K562 (cell line): Measurements from ENCODE around the gene GNG7. TPM values are rescaled to one million over a fixed set of nuclear protein-coding genes. Genes with fewer than 3 reads are reported as not detected.

ENCODE experiments used
- BRD4 ChIP-seq: fragments of 200-600 bp; sonication (generic); IDR thresholded peaks from 2 replicates; pipeline ENCODE4 v1.6.1; 2017; ENCODE audit warnings: inconsistent platforms
- BRF1 ChIP-seq: IDR thresholded peaks from 3 replicates; pipeline ENCODE4 v1.6.1; 2011; ENCODE audit warnings: borderline replicate concordance, mild to moderate bottlenecking; ENCODE audit not compliant: insufficient read length; ENCODE audit errors: extremely low read depth
- DEAF1 ChIP-seq: fragments of 450-650 bp; formaldehyde crosslinking; IDR thresholded peaks from 2 replicates; pipeline ENCODE4 v1.4.0; 2020; ENCODE audit warnings: mild to moderate bottlenecking, moderate library complexity
- ELF4 ChIP-seq: fragments of 450-650 bp; formaldehyde crosslinking; IDR thresholded peaks from 2 replicates; pipeline ENCODE4 v1.4.0; 2022; ENCODE audit warnings: missing genetic modification characterization
- ETV6 ChIP-seq, 3 experiments: fragments of 150-350 bp in 1 of 3; sonication (generic) in 1 of 3; formaldehyde crosslinking in 1 of 3; IDR thresholded peaks; 2 replicates each; pipeline versions ENCODE4 v1.6.1 to v1.8.0; 2014 to 2022; ENCODE audit warnings: borderline replicate concordance in 2 of 3, low read depth in 2 of 3, antibody characterized with exemption in 1 of 3, low read length in 1 of 3, mild to moderate bottlenecking in 1 of 3, missing genetic modification reagents in 1 of 3
- FOXO4 ChIP-seq: fragments of 450-650 bp; formaldehyde crosslinking; IDR thresholded peaks from 2 replicates; pipeline ENCODE4 v1.4.0; 2020; ENCODE audit warnings: mild to moderate bottlenecking, moderate library complexity
- FOXP1 ChIP-seq: sonication (generic); formaldehyde crosslinking; IDR thresholded peaks from 2 replicates; pipeline ENCODE4 v1.8.0; 2022; ENCODE audit warnings: mild to moderate bottlenecking, missing genetic modification reagents
- GATAD2B ChIP-seq: fragments of 450-650 bp; IDR thresholded peaks from 2 replicates; pipeline ENCODE4 v1.6.1; 2017; ENCODE audit warnings: mild to moderate bottlenecking, borderline replicate concordance
- MITF ChIP-seq: IDR thresholded peaks from 2 replicates; pipeline ENCODE4 v1.6.1; 2014; ENCODE audit warnings: antibody characterized with exemption
- NR4A1 ChIP-seq, 2 experiments: fragments of 250-450 bp in 1 of 2; fragments of 450-650 bp in 1 of 2; sonication (Bioruptor Pico) in 1 of 2; IDR thresholded peaks; 2 replicates each; pipeline versions ENCODE4 v1.4.0 to v1.6.1; 2016 to 2020; ENCODE audit warnings: mild to moderate bottlenecking in 2 of 2, missing compliant biosample characterization in 1 of 2, missing genetic modification characterization in 1 of 2, moderate library complexity in 1 of 2
- RCOR1 ChIP-seq, 2 experiments: IDR thresholded peaks; 2 replicates each; pipeline ENCODE4 v1.6.1; 2012; ENCODE audit warnings: low read depth in 2 of 2, low read length in 2 of 2, borderline replicate concordance in 1 of 2, improper control_type of control experiment in 1 of 2
- RFX1 ChIP-seq: fragments of 450-650 bp; IDR thresholded peaks from 2 replicates; pipeline ENCODE4 v1.6.1; 2016; ENCODE audit warnings: mild to moderate bottlenecking, moderate library complexity
- SRF ChIP-seq, 2 experiments: fragments of 250-450, 450-650 bp in 1 of 2; sonication (Bioruptor Pico) in 1 of 2; sonication (generic) in 1 of 2; formaldehyde crosslinking; IDR thresholded peaks; 2 replicates each; pipeline versions ENCODE4 v1.5.0 to v1.5.1; 2020 to 2022; ENCODE audit warnings: mild to moderate bottlenecking in 1 of 2, missing genetic modification reagents in 1 of 2
- STAT6 ChIP-seq: sonication (generic); formaldehyde crosslinking; IDR thresholded peaks from 2 replicates; pipeline ENCODE4 v1.8.1; 2023; ENCODE audit warnings: mild to moderate bottlenecking, missing genetic modification reagents
- TOE1 ChIP-seq, 2 experiments: fragments of 450-650 bp in 1 of 2; sonication (generic) in 1 of 2; formaldehyde crosslinking in 1 of 2; IDR thresholded peaks; 2 replicates each; pipeline versions ENCODE4 v1.7.1 to v1.8.0; 2016 to 2022; ENCODE audit warnings: borderline replicate concordance in 2 of 2, mild to moderate bottlenecking in 2 of 2, antibody characterized with exemption in 1 of 2, inconsistent platforms in 1 of 2, low read depth in 1 of 2, missing genetic modification reagents in 1 of 2, moderate library complexity in 1 of 2
- USF1 ChIP-seq: sonication (generic); formaldehyde crosslinking; IDR thresholded peaks from 2 replicates; pipeline ENCODE4 v1.9.0; 2022; ENCODE audit warnings: mild to moderate bottlenecking, missing genetic modification reagents
- YBX1 ChIP-seq: fragments of 450-650 bp; IDR thresholded peaks from 2 replicates; pipeline ENCODE4 v1.7.1; 2016; ENCODE audit warnings: mild to moderate bottlenecking
- ZC3H4 ChIP-seq: sonication (generic); formaldehyde crosslinking; IDR thresholded peaks from 2 replicates; pipeline ENCODE4 v1.9.0; 2021; ENCODE audit warnings: missing genetic modification reagents, borderline replicate concordance
- polyA plus RNA-seq, 8 experiments: library from polyadenylated mRNA; depleted of rRNA in 4 of 8; stranded (reverse) in 5 of 8; unstranded in 3 of 8; fragments of >200 nt; fragmentation: Nextera tagmentation in 2 of 8; fragmentation: Illumina TruSeq in 1 of 8; extraction: Ambion mirVana in 2 of 8; extraction: Trizol in 1 of 8; gene quantifications; 2 replicates each; pipeline versions ENCODE4 v1.2.1 to v1.2.3, GENCODE V29; 2011 to 2014; ENCODE audit warnings: inconsistent platforms in 1 of 8, missing spikeins in 1 of 8
- total RNA-seq, 7 experiments: library from RNA; depleted of rRNA in 6 of 7; stranded (reverse); fragments of >200 nt in 6 of 7; fragmentation: Illumina TruSeq in 2 of 7; extraction: Trizol in 2 of 7; gene quantifications; 2 replicates each; pipeline versions ENCODE4 v1.2.1 to v1.2.3, GENCODE V29; 2011 to 2021; ENCODE audit warnings: low replicate concordance in 1 of 7

The GNG7 gene
- total and polyA plus RNA-seq, 9 of the 15 experiments (the other 6 are each of a cell fraction or from before 2014, with no cell fraction given) = 0.01 to 0.20 (median 0.06) TPM; not detected in 1

- TF ChIP-seq GATAD2B = peak; percentile 90; the same call in 1 of the 2 replicates
- TF ChIP-seq DEAF1 (CRISPR knock-in tag) = no peak
- TF ChIP-seq ETV6 (IDR thresholded peaks at IDR 0.05; ENCODE audit: borderline replicate concordance in 1 of 2, low read depth in 2 of 2, low read length in 1 of 2) = no peak
- TF ChIP-seq ETV6 (CRISPR knock-in tag; IDR thresholded peaks at IDR 0.05; ENCODE audit: borderline replicate concordance) = no peak
- TF ChIP-seq RCOR1 (IDR thresholded peaks at IDR 0.05; ENCODE audit: borderline replicate concordance in 1 of 2, low read depth in 2 of 2, low read length in 2 of 2) = no peak
- TF ChIP-seq YBX1 = no peak
- no peak for TF ChIP-seq FOXO4 (CRISPR knock-in tag)
- no peak for TF ChIP-seq ZC3H4
- peak; percentile 36 for TF ChIP-seq USF1 (CRISPR knock-in tag)
- no peak for TF ChIP-seq BRD4
- TF ChIP-seq SRF (CRISPR knock-in tag; IDR thresholded peaks at IDR 0.05) = no peak
- TF ChIP-seq MITF = no peak
- TF ChIP-seq ELF4 (CRISPR knock-in tag) = no peak
- TF ChIP-seq NR4A1 (CRISPR knock-in tag; IDR thresholded peaks at IDR 0.05) = 0 out of 2 replicates have a peak, but pooled peaks have one; percentile 40
- TF ChIP-seq NR4A1 (tag; IDR thresholded peaks at IDR 0.05) = no peak
- no peak for TF ChIP-seq TOE1 (IDR thresholded peaks at IDR 0.05; ENCODE audit: borderline replicate concordance)
- TF ChIP-seq TOE1 (CRISPR knock-in tag; IDR thresholded peaks at IDR 0.05; ENCODE audit: borderline replicate concordance, low read depth) = no peak
- no peak for TF ChIP-seq STAT6
- no peak for TF ChIP-seq RFX1
- TF ChIP-seq FOXP1 (CRISPR knock-in tag) = 0 out of 2 replicates have a peak, but pooled peaks have one; percentile 65
- no peak for TF ChIP-seq BRF1
Observed at GRCh38 chr19:2494447-2495129, 207.9 kb downstream of the GNG7 start (continued).
